NT2/D1 (cell line): ENCODE measurements around the gene ZFHX3.

Source experiments
- DNase-seq: peaks from one replicate; pipeline ENCODE4 v3.0.0-alpha.2; 2011; ENCODE audit warnings: low read depth, low spot score
- H3K27me3 ChIP-seq: 2 replicates; pipeline ENCODE4 v1.6.0; 2011; ENCODE audit warnings: mild to moderate bottlenecking; ENCODE audit not compliant: insufficient read length, insufficient read depth
- H3K36me3 ChIP-seq: 2 replicates; pipeline ENCODE4 v1.6.1; 2011; ENCODE audit warnings: mild to moderate bottlenecking, low read length, mixed read lengths; ENCODE audit not compliant: insufficient read depth, insufficient read length
- H3K4me1 ChIP-seq: 2 replicates; pipeline ENCODE4 v1.5.1; 2011; ENCODE audit not compliant: insufficient read depth, insufficient read length
- H3K4me3 ChIP-seq: 2 replicates; pipeline ENCODE4 v1.5.1; 2011; ENCODE audit warnings: low read depth; ENCODE audit not compliant: insufficient read length
- H3K9ac ChIP-seq: 2 replicates; pipeline ENCODE4 v1.6.0; 2011; ENCODE audit warnings: low read depth; ENCODE audit not compliant: insufficient read length
- H3K9me3 ChIP-seq: 2 replicates; pipeline ENCODE4 v1.5.1; 2011; ENCODE audit warnings: mild to moderate bottlenecking, low read length; ENCODE audit not compliant: insufficient read depth
- SUZ12 ChIP-seq: IDR thresholded peaks from 2 replicates; pipeline ENCODE4 v1.6.1; 2011; ENCODE audit not compliant: insufficient read length, insufficient read depth; ENCODE audit errors: extremely low read depth
- YY1 ChIP-seq: IDR thresholded peaks from 2 replicates; pipeline ENCODE4 v1.6.1; 2011; ENCODE audit not compliant: insufficient read length, insufficient read depth
- ZNF274 ChIP-seq: IDR thresholded peaks from 2 replicates; pipeline ENCODE4 v1.6.1; 2011; ENCODE audit warnings: mild to moderate bottlenecking, low read depth, low read length

The ZFHX3 gene

GRCh38 chr16:73026754-73027684, 20.9 kb downstream of the ZFHX3 start:
- DNase-seq = no peak
- no peak for TF ChIP-seq ZNF274
- TF ChIP-seq YY1 = no peak
- no peak for TF ChIP-seq SUZ12
- Histone ChIP-seq H3K27me3 (peaks cover 92% of the 10 kb centered on the region), H3K36me3 (peaks cover 2% of the 10 kb centered on the region), H3K4me1 (peaks cover 12% of the 10 kb centered on the region), H3K4me3 (no peak overlapping the region), H3K9me3 (no peaks in the 10 kb centered on the region), H3K9ac (no peak overlapping the region)

- peaks cover 8% of the 10 kb centered on the region for H3K4me1 ChIP-seq
- peaks cover 83% of the 10 kb centered on the region for H3K27me3 ChIP-seq
- TF ChIP-seq ZNF274 = no peak
- TF ChIP-seq SUZ12 = no peak
- no peak overlapping the region for H3K9ac ChIP-seq
- DNase-seq = no peak
- H3K9me3 ChIP-seq = no peaks in the 10 kb centered on the region
- no peak overlapping the region for H3K4me3 ChIP-seq
- peaks cover 2% of the 10 kb centered on the region for H3K36me3 ChIP-seq
These were observed 22.1 kb downstream of the ZFHX3 start for GRCh38 chr16:73025856-73026210.

- TF ChIP-seq ZNF274 = no peak
- no peak for TF ChIP-seq SUZ12
- no peak for TF ChIP-seq YY1
- no peaks in the 10 kb centered on the region for H3K9me3 ChIP-seq
- no peak overlapping the region for H3K9ac ChIP-seq
- H3K27me3 ChIP-seq = peaks cover 78% of the 10 kb centered on the region
- H3K36me3 ChIP-seq = peaks cover 2% of the 10 kb centered on the region
- DNase-seq = no peak
- H3K4me3 ChIP-seq = no peak overlapping the region
- H3K4me1 ChIP-seq = peaks cover 8% of the 10 kb centered on the region
These were observed 22.6 kb downstream of the ZFHX3 start for GRCh38 chr16:73025151-73025855.

GRCh38 chr16:73024571-73025105, 23.3 kb downstream of the ZFHX3 start:
- no peak overlapping the region for H3K9ac ChIP-seq
- H3K36me3 ChIP-seq = peaks cover 2% of the 10 kb centered on the region
- H3K27me3 ChIP-seq = peaks cover 71% of the 10 kb centered on the region
- no peak for TF ChIP-seq YY1
- H3K4me3 ChIP-seq = no peak overlapping the region
- DNase-seq = no peak
- peaks cover 8% of the 10 kb centered on the region for H3K4me1 ChIP-seq
- no peaks in the 10 kb centered on the region for H3K9me3 ChIP-seq

- peaks cover 2% of the 10 kb centered on the region for H3K36me3 ChIP-seq
- peaks cover 8% of the 10 kb centered on the region for H3K4me1 ChIP-seq
- no peak overlapping the region for H3K9ac ChIP-seq
- TF ChIP-seq ZNF274 (no peak), SUZ12 (no peak), YY1 (no peak)
- H3K27me3 ChIP-seq = peaks cover 64% of the 10 kb centered on the region
- H3K4me3 ChIP-seq = no peak overlapping the region
- no peaks in the 10 kb centered on the region for H3K9me3 ChIP-seq
- no peak for DNase-seq
These were observed 24.0 kb downstream of the ZFHX3 start for GRCh38 chr16:73023752-73024570.

- H3K36me3 ChIP-seq = peaks cover 2% of the 10 kb centered on the region
- H3K9ac ChIP-seq = no peak overlapping the region
- peaks cover 8% of the 10 kb centered on the region for H3K4me1 ChIP-seq
- no peak overlapping the region for H3K4me3 ChIP-seq
- no peaks in the 10 kb centered on the region for H3K9me3 ChIP-seq
- TF ChIP-seq ZNF274 (no peak), SUZ12 (no peak), YY1 (no peak)
- H3K27me3 ChIP-seq = peaks cover 58% of the 10 kb centered on the region
- no peak for DNase-seq
These were observed 24.6 kb downstream of the ZFHX3 start for GRCh38 chr16:73023320-73023719.

- Histone ChIP-seq H3K9me3 (no peaks in the 10 kb centered on the region), H3K9ac (no peak overlapping the region), H3K4me3 (no peak overlapping the region), H3K4me1 (peaks cover 8% of the 10 kb centered on the region), H3K36me3 (peaks cover 2% of the 10 kb centered on the region), H3K27me3 (peaks cover 50% of the 10 kb centered on the region)
- DNase-seq = no peak
- TF ChIP-seq ZNF274 (no peak), YY1 (no peak), SUZ12 (no peak)
These were observed 25.4 kb downstream of the ZFHX3 start for GRCh38 chr16:73022534-73022933.
